MM.1S (cell line): ENCODE measurements around the gene ZNF445.

ENCODE experiments used
- EZH2 ChIP-seq: fragments of 300-600 bp; sonication (generic); optimal IDR thresholded peaks from 2 replicates; pipeline ENCODE3; 2017; ENCODE audit warnings: low read depth, mild to moderate bottlenecking, antibody characterized with exemption, low read length, mixed read lengths
- EZH2phosphoT487 ChIP-seq: fragments of 300-600 bp; sonication (generic); IDR thresholded peaks from 2 replicates; pipeline ENCODE4 v1.6.1; 2018; ENCODE audit warnings: antibody characterized with exemption, low read length
- TF ChIP-seq, protein P1 (sequence below): fragments of 300-600 bp; sonication (generic); IDR thresholded peaks from 2 replicates; pipeline ENCODE4 v1.5.1; 2016; ENCODE audit warnings: antibody characterized with exemption, low read length, mixed read lengths

DNA sequence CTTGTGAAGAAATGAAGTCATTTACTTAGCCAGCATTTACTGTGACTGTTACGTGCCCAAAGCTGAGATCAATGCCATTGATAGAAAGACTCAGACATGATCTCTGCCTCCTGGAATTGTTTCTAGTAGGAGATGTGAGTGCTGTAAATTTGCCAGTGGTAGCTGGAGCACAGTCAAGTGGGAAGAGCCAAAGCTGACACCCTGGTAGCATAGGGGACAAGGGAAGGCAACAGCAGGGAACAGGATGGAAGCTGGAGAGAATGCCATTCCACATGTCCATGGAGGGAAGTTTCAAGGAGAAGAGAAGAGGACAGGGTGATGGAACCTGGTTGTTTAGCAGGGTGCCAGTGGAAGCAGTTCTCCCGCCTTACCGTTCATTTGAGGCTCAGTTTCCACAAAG is 74.9 kb downstream of the ZNF445 start:
- TF ChIP-seq, protein P1, sequence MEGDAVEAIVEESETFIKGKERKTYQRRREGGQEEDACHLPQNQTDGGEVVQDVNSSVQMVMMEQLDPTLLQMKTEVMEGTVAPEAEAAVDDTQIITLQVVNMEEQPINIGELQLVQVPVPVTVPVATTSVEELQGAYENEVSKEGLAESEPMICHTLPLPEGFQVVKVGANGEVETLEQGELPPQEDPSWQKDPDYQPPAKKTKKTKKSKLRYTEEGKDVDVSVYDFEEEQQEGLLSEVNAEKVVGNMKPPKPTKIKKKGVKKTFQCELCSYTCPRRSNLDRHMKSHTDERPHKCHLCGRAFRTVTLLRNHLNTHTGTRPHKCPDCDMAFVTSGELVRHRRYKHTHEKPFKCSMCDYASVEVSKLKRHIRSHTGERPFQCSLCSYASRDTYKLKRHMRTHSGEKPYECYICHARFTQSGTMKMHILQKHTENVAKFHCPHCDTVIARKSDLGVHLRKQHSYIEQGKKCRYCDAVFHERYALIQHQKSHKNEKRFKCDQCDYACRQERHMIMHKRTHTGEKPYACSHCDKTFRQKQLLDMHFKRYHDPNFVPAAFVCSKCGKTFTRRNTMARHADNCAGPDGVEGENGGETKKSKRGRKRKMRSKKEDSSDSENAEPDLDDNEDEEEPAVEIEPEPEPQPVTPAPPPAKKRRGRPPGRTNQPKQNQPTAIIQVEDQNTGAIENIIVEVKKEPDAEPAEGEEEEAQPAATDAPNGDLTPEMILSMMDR = no peak
- TF ChIP-seq EZH2phosphoT487 = no peak
- TF ChIP-seq EZH2 = no peak
